NCI-H2171 treated with DMSO at 0.1 percent for 48 hours (cell line): ENCODE data around the gene ADAMTS15.

Experiments
- DNase-seq: peaks from one replicate; lab custom pipeline; 2025; lab: John Stamatoyannopoulos, UW

ADAMTS15 gene

DNA sequence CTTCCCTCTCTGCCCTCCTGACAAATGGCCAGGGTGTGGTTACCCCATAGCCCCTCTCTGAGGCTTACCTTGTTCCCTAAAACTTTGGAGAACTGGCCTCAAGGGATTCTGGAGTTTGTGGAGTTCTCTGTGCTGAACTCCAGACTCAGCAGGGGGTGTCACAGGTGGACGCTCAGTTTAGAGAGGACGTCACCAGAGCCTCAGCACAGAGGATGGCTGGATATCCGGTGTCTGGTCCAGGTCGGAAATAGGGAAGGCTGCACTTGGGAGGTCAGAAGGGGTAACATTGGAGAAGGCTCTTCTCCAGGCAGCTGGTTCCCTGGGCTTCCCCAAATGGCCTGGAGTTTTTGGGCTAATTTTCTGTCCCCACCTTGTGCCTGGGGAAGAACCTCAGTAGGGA lies 64.2 kb downstream of the ADAMTS15 start:
- no peak for DNase-seq

DNA sequence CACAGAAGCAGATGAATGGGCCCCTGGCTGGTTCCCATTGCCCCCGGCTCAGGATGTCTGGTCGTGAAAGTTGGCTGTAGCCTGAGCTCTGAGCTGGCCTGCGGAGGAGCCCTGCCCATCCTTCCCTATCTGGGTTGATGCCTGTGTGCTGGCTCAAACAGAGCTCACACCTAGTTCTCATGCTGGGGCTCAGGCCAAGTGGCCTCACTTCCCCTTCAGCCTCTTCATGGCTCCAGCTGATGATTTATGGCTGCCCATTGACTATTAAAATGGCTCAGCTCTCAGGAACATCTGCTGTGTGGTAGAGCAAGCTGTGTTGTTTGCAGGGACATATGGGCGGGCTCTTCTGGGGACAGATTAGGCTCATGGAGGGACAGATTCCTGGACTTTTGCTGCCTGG lies 64.7 kb downstream of the ADAMTS15 start:
- peak; percentile 55 for DNase-seq

DNA sequence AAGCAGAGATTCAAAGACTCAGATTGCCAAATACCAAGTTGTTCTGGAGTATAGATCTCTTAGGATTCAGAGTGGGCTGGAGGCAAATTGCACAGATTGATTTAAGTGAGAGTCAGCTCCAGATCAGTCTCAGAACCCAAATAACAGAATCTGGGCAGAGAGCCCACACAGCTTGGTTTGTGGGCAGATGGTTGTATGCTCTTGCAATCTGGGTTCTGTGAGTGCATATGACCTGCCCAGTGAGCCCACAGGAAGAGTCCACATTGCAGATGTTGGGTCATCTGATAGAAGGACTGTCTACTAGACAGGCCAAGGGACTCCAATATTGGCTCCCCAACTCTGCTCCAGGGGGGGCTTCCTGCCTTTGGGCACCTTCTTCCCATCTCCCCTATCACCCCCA lies 65.9 kb downstream of the ADAMTS15 start:
- no peak for DNase-seq

DNA sequence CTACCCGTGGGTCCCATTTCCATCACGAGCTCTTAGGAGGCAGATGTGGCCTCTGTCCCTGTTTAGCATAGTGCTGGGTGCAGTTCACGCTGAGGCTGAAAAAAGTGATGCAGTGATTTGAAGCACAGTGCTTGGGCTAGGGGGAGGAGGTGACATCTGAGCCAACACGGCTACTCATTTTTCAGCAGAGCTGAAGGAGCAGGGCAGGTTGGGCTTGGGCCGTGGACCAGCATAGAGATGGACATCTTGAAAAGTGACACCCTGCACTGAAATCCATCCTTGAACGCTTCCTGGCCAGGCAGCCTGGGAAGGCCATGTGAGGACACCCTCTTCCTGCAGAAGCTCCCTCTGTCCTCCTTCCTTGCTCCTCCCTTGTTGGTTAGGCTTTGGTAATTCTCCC lies 66.4 kb downstream of the ADAMTS15 start:
- no peak for DNase-seq

DNA sequence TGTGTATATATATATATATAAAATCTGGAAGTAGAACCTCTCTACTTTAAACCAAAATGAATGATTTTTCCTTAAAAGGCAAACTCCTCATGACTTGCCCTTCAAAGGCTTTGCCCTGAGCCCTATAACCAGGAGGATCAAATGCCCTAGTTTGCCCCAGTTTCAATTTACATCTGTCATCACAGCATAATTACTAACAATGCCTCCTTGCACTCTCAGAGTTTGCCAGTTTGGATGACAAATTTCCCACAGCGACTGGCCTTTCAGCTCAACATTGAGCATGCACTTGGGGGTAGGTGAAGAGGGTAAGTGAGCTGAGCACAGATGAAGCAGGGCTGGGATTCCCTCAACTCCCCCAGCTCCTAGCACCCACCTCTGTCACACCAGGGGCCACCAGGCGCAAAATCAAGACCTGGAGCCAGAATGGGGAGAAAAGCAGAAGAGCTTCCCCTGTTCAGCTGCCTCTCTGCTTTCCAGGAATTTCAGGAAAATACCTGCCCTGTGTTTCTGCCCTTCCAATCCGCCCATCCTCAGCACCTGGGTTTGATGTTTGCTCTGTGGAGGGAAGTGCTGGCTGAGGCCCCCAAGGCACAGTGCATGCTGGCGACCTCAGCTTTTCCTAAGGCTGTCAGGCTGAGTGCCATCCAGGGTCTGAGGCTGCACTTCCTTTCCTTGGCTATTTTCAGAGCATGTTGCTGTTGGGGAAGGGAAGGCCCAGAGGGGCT lies 67.5 kb downstream of the ADAMTS15 start:
- peak; percentile 22 for DNase-seq

DNA sequence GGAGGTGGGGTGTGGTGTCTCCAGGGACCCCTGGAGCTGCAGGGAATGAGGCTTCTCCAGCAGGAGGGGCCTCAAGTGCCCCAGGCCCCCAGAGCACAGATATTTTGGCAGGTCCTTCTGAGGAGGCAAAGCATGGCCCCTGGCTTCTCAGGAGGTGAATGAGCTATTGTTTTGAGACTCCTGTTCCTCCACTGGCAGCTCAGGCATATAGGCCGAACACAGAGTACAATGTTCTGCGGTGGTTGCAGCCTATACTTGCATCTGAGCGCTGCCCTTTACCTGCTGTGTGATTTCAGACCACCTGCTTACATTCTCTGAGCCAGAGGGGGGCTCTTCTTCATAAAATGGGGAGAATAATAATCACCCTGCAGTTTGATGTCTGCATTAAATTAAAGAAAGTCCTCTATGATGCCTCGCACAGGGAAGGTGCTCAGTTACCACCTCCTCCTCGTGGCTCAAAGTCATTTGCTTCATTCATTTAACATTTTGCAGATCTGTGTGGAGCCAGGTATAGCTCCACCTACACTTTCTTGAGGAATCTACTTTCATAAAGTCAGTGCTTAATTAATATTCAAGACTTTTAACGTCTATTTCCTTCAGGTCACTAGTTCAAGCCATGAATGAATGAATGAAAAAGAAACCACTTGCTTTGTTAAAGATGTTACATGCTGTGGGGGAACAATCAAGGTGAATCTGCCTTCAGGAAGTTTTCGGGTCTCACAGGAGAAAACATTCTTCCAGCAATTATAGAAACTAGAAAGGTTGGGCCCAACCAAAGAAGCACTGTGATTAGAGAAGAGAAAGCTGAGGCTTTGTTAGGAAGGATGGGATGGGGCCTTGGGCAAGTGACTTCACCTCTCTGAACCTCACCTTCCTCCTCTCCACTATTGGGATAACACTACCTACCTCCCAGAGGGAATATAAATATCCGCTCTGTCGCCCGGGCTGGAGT lies 68.4 kb downstream of the ADAMTS15 start:
- DNase-seq, result no peak

DNA sequence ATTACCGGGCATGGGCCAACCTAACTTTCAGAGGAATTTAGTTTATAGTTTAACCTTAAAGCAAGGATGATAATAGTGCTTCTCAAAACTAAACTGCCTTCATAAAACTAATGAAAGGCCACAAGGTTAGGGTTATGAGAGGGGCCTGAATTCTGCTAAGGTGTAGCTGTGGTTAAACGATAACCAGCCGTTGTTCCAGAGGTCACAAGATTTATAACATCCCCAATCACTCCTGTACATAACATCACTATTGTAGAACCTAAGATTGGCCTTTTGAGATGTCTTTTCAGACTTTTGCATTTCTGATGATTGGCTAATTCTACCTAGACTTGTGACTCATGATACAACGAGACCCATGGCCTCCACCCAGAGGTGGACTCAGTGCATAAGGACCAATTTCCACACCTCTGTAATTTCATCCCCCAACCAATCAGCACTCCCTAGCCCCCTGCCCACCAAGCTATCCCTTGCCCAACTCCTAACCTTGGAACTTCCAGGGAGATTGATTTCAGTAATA lies 69.8 kb downstream of the ADAMTS15 start:
- DNase-seq, result no peak

DNA sequence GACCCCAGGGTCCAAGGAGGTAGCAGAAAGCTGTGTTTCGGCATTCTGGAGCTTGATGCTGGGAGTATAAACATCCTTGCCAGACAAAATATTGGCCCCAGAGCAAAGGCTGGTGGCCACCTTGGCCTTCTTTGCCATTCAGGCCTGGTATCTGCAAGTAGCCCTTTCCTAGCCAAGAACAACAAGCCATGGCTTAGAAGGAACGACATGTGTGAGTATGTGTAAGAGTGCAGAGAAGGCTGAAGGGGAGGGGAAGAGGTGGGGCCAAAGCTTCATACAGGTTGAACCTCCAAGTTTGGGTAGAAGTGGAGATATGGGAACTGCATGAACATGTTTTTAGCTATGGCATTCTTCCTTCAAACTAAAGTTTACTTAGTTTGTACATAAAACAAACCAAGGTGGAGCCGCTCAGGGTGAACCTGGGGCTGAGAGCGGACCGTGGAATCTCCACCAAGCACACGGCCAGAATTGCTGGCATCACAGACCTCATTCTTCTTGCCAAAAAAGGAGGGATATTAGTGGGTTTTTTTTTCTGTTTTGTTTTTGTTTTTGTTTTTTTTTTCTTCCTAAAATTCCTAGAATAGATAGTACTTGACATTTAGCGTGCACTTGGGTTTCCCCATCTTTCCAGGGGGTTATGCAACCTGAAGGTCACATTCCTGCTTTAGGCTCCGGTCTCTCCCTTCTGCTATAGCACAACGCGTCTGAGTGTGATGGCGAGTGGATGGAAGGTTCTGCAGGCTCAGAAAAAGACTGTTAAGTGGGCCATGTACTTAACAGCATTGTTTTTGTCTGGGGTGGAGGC lies 70.9 kb downstream of the ADAMTS15 start:
- DNase-seq, result no peak

DNA sequence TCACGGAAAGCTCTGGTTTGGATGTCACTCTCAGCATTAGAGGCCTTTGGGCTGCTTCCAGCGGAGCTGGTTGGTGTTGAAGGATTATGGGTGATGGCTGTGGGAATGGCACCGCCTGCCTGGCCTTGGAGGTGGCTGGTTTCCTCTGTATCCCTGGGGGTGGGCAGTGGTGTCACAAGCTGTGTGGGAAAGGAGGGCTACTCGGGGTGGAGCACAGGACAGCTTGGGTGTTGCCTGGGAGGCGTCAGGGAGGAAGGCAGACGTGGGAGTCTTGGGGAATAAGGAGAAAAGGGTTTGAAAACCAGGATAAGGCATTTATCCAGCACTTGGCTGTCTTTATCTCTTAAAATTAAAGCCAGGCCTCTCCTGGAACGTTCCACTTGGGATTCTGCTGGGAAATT lies 71.8 kb downstream of the ADAMTS15 start:
- DNase-seq, result no peak

DNA sequence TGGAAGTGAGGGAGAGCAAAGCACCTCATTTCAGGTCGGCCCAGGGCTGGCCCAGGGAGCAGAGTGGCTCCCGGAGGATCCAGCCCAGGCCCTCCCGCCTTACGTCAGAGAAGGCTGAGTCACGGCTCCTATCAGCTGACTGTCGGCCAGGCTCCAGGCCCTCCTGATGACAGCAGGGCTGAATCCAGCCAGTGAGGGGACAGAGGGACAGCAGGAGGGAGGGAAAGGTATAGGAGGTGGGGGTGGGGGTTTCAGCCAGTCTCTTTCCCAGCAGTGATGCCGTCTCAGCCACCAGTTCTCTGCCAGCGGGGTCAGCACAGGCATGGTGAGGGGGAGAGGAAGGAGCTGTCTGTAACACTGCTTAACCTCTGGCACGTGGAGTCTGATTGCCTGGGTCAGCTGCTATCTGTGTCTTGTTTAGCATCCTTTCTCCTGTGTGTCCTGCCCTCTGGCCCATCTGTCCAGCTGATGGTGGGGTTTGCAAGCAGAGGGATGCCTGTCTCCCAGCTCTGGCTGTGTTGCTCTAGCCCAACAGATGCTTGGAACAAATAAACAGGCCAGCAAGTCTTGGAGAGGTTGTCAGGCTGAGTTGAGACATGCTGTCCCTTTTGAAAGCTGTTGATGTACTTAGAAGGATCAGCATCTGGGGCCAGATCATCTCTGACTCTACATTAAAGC lies 74.0 kb downstream of the ADAMTS15 start:
- no peak for DNase-seq

DNA sequence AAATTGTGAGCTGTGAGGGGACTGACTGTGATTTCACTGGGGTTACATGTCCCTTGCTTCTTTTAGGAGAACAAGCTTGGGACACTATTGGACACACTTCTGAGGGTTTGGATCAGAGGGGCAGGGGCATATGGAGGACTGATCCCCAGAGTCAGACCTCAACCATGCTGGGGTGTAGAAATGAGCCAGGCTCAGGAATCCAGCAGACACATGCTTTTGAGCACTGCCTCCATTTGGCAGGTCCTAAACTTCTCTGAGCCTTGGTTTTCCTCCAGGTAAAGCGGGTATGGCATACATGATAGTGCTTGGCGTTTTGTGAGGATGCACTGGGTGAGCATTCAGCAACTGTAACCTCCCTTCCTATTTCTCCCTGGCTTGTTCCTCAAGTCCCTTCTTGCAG lies 74.7 kb downstream of the ADAMTS15 start:
- DNase-seq, result no peak

DNA sequence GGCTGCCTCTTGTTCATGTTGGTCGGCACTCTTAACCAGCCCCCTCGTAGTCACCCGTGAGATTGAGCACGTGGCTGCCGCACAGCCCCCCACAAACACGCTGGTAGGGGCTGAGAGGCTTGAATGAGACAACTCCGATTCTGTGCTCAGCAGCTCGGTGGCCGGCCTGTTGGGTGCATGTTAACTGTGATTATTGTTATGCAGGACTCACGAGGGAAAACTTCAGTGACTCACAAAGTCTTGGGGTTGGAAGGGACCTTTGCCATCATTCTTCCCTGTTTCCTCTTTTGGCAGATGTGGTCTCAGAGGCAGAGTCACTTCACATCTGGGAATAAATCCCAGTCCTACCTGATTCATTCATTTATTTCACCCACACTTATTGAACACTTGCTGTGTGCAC lies 75.2 kb downstream of the ADAMTS15 start:
- DNase-seq, result no peak

DNA sequence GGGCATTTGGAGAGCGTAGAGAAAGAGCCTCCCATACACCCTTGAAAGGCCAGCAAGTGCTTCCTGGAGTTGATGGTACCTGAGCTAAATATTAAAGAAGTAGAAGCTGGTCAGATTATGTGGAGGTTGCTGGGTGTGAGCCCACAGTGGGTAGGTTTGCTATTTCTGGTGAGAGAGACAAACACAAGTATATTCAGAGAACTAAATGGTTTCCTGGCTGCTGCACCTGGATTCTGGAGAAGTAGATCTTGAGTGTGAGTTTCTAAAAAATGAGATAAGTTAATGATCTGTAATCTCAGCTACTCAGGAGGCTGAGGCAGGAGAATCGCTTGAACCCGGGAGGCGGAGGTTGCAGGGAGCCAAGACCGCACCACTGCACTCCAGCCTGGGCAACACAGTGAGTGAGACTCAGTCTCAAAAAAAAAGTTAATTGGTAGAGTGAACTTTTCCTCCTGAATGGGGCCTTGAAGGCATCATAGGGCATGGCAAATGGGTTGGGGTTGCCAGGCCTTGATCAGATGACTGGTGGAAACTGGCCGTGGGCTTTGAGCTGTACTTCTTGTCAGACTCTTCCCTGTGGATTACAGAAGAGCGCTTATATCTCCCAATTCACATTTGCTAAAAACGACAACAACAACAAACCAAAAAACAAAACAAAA lies 75.8 kb downstream of the ADAMTS15 start:
- DNase-seq, result no peak

DNA sequence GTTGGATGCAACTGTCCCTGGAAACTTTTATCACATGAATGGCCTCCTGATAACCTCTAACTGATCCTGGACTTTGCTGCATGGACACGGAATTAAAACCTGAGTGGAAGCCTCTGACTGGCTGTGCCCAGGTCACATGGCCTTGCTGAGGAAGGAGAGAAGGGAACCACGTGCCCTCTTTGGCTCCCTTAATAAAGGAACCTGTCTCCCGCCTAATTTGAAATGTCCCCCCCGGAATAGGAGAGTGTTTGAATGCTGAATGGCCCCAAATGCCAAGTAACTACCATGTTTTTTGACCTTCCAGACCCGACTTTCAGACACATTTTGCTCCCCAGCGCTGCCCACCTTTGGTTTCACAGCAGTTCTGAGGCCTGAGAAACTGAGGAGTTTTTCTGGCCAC lies 76.9 kb downstream of the ADAMTS15 start:
- no peak for DNase-seq
